Anterior cingulate cortex (tissue), 58 donors: Measurements from ENCODE around the gene TMEM179.

ENCODE experiments used
- DNase-seq, 58 donors: peaks; one replicate each; lab custom pipeline; 2025; lab: John Stamatoyannopoulos, UW

TMEM179 gene

GRCh38 chr14:104600805-104601204 lies 3.8 kb downstream of the TMEM179 start:
- DNase-seq, result no peak

GRCh38 chr14:104600141-104600643 lies 4.4 kb downstream of the TMEM179 start:
- peak in 48 of 58 donors; percentile 18 to 85 (median 60) for DNase-seq

- DNase-seq, result no peak
Observed at GRCh38 chr14:104599446-104599845, 5.1 kb downstream of the TMEM179 start.

- no peak for DNase-seq
Observed at GRCh38 chr14:104598910-104599273, 5.7 kb downstream of the TMEM179 start.

- peak in 7 of 58 donors; percentile 11 to 35 (median 25) for DNase-seq
Observed at GRCh38 chr14:104598039-104598909, 6.3 kb downstream of the TMEM179 start.

- DNase-seq, result no peak
Observed at GRCh38 chr14:104597576-104597975, 7.0 kb downstream of the TMEM179 start.

GRCh38 chr14:104596927-104597351 lies 7.6 kb downstream of the TMEM179 start:
- no peak for DNase-seq

- DNase-seq, result no peak
Observed at GRCh38 chr14:104596451-104596918, 8.1 kb downstream of the TMEM179 start.

- no peak for DNase-seq
Observed at GRCh38 chr14:104595911-104596450, 8.6 kb downstream of the TMEM179 start.

GRCh38 chr14:104595116-104595675 lies 9.4 kb downstream of the TMEM179 start:
- DNase-seq, result no peak

- no peak for DNase-seq
Observed at GRCh38 chr14:104594310-104595046, 10.1 kb downstream of the TMEM179 start.

- no peak for DNase-seq
Observed at GRCh38 chr14:104593710-104594136, 10.8 kb downstream of the TMEM179 start.

- no peak for DNase-seq
Observed at GRCh38 chr14:104593241-104593701, 11.3 kb downstream of the TMEM179 start.

GRCh38 chr14:104592785-104593184 lies 11.8 kb downstream of the TMEM179 start:
- no peak for DNase-seq

- no peak for DNase-seq
Observed at GRCh38 chr14:104592292-104592672, 12.3 kb downstream of the TMEM179 start.

GRCh38 chr14:104591506-104592291 lies 12.9 kb downstream of the TMEM179 start:
- DNase-seq, result no peak

- no peak for DNase-seq
Observed at GRCh38 chr14:104591031-104591430, 13.5 kb downstream of the TMEM179 start.

- DNase-seq, result no peak
Observed at GRCh38 chr14:104590240-104590965, 14.2 kb downstream of the TMEM179 start.
